Testis (tissue), 2 donors: Measurements from ENCODE around the gene FGR.
"Not testable (repeated sequence)": the region's sequence is repeated elsewhere in the genome, so short reads cannot be mapped to it uniquely, and the experiment has no call there.

Source experiments
- CTCF ChIP-seq, 3 experiments: fragments of 450-650 bp in 2 of 3; fragments of 200-600 bp in 1 of 3; sonication (generic) in 1 of 3; IDR thresholded peaks; one replicate each; pipeline ENCODE4 v1.5.1; 2016 to 2019; ENCODE audit warnings: antibody characterized with exemption in 3 of 3, mild to moderate bottlenecking in 2 of 3, moderate library complexity in 1 of 3
- POLR2A ChIP-seq: fragments of 450-650 bp; IDR thresholded peaks from one replicate; pipeline ENCODE4 v1.6.1; 2017; ENCODE audit warnings: antibody characterized with exemption, mild to moderate bottlenecking, moderate library complexity

DNA sequence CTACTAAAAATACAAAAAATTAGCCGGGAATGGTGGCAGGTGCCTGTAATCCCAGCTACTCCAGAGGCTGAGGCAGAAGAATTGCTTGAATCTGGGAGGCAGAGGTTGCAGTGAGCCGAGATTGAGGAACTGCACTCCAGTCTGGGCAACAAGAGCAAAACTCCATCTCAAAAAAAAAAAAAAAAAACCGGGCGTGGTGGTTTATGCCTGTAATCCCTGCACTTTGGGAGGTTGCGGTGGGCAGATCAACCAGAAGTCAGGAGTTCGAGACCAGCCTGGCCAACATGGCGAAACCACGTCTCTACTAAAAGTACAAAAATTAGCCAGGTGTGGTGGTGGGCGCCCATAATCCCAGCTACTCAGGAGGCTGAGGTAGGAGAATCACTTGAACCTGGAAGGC, 5.5 kb upstream of the FGR start:
- not testable (repeated sequence) for TF ChIP-seq CTCF (IDR thresholded peaks at IDR 0.05); POLR2A
